GM12864 (cell line): ENCODE data around the gene RCC2.

ENCODE experiments used
- DNase-seq: peaks from one replicate; pipeline ENCODE4 v3.0.0-alpha.2; 2011; ENCODE audit warnings: low read depth
- H3K4me3 ChIP-seq: 2 replicates; pipeline ENCODE4 v1.5.1; 2011; ENCODE audit warnings: mild to moderate bottlenecking, low read depth, low read length, control low read depth
- CTCF ChIP-seq: IDR thresholded peaks from 2 replicates; pipeline ENCODE4 v1.5.1; 2011; ENCODE audit warnings: low read depth, mild to moderate bottlenecking, moderate library complexity, low read length, control low read depth, inconsistent platforms; ENCODE audit errors: missing control alignments

RCC2 gene

GRCh38 chr1:17393230-17393629 lies 46.2 kb downstream of the RCC2 start:
- DNase-seq = no peak
- H3K4me3 ChIP-seq = no peak overlapping the region
- TF ChIP-seq CTCF = no peak

GRCh38 chr1:17392199-17392740 lies 47.2 kb downstream of the RCC2 start:
- no peak overlapping the region for H3K4me3 ChIP-seq
- TF ChIP-seq CTCF = no peak
- DNase-seq = no peak

GRCh38 chr1:17381161-17381560 lies 58.3 kb downstream of the RCC2 start:
- no peak for TF ChIP-seq CTCF
- H3K4me3 ChIP-seq = no peak overlapping the region
- DNase-seq = no peak

GRCh38 chr1:17377325-17377953 lies 62.0 kb downstream of the RCC2 start:
- H3K4me3 ChIP-seq = no peak overlapping the region
- no peak for DNase-seq
- no peak for TF ChIP-seq CTCF

- TF ChIP-seq CTCF = no peak
- DNase-seq = no peak
- no peak overlapping the region for H3K4me3 ChIP-seq
Measured at GRCh38 chr1:17375651-17376050, 63.8 kb downstream of the RCC2 start.

- no peak for DNase-seq
- no peak overlapping the region for H3K4me3 ChIP-seq
- TF ChIP-seq CTCF = no peak
Measured at GRCh38 chr1:17372955-17373354, 66.5 kb downstream of the RCC2 start.

- DNase-seq = no peak
- H3K4me3 ChIP-seq = no peak within 1 kb of the TSS
- TF ChIP-seq CTCF = no peak
Measured at GRCh38 chr1:17371896-17372295, 67.6 kb downstream of the RCC2 start, which contains the start of gene PADI6. PADI6 (plus strand) TSS chr1:17372196; CDS start chr1:17372246, 50 bp downstream.
